ENCODE data around the gene APOH. TPM values are rescaled to one million over a fixed set of nuclear protein-coding genes. Genes with fewer than 3 reads are reported as not detected.

The APOH gene, protein sequence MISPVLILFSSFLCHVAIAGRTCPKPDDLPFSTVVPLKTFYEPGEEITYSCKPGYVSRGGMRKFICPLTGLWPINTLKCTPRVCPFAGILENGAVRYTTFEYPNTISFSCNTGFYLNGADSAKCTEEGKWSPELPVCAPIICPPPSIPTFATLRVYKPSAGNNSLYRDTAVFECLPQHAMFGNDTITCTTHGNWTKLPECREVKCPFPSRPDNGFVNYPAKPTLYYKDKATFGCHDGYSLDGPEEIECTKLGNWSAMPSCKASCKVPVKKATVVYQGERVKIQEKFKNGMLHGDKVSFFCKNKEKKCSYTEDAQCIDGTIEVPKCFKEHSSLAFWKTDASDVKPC
- total RNA-seq (ENCODE audit: low replicate concordance), result not detected in 2 replicates

DNA sequence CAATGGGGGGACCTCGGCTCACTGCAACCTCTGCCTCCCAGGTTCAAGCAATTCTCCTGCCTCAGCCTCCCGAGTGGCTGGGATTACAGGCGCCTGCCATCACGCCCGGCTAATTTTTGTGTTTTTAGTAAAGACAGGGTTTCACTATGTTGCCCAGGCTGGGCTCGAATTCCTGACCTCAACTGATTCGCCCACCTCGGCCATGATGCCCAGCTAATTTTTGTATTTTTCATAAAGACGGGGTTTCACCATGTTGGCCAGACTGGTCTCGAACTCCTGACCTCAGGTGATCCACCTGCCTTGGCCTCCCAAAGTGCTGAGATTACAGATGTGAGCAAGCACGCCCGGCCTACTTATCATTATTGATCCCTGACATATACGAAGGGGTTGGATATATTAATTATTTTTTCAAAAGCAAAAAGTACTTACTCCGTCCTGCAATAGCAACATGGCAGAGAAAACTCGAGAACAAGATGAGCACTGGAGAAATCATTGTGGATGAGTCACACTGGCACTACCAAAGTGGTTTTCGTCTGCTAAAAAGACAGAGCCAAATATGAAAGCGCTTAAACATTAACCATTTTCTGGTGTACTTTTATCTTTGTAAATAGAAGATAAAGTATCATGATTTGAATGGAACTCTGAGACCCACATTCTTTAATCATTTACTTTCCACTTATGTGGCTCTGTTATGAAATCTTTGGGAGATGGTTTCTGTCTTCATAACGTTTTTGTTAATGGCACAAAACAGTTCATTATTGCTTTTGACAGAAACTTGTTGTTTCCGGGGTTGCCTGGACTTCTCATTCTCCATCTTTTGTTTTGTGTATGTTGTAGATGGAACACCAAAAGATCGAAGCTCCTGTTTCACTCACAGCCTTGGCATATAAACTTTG lies at the start of gene APOH:
TSS of gene APOH (minus strand) at position 529 of the 896 bp plus-strand sequence. CDS start at position 493, 36 bp downstream.
- DNase-seq (ENCODE audit: low read depth), result no peak
- no peak within 1 kb of the TSS for H3K4me3 ChIP-seq (ENCODE audit: low read depth, low read length)
- TF ChIP-seq, protein P1, sequence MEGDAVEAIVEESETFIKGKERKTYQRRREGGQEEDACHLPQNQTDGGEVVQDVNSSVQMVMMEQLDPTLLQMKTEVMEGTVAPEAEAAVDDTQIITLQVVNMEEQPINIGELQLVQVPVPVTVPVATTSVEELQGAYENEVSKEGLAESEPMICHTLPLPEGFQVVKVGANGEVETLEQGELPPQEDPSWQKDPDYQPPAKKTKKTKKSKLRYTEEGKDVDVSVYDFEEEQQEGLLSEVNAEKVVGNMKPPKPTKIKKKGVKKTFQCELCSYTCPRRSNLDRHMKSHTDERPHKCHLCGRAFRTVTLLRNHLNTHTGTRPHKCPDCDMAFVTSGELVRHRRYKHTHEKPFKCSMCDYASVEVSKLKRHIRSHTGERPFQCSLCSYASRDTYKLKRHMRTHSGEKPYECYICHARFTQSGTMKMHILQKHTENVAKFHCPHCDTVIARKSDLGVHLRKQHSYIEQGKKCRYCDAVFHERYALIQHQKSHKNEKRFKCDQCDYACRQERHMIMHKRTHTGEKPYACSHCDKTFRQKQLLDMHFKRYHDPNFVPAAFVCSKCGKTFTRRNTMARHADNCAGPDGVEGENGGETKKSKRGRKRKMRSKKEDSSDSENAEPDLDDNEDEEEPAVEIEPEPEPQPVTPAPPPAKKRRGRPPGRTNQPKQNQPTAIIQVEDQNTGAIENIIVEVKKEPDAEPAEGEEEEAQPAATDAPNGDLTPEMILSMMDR (IDR thresholded peaks at IDR 0.05; ENCODE audit: insufficient read depth, low read length), result no peak

DNA sequence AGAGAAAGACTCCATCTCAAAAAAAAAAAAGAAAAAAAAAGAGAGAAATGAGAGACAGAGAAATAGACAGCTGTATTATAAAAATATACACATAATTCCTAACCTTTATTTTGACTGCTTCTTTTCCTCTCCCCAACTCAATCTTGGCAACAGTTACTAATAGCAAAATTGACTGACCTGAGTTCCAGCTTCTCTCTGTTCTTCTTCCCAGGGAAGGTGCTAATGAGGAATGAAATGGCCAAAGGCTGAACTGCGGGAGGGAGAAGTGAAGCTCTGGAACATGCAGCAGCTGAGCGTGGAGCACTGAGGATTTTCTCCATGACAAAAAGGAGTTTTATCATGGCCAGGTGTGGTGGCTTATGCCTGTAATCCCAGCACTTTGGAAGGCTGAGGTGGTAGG lies 48.0 kb upstream of the APOH start:
- DNase-seq (ENCODE audit: low read depth), result no peak
- TF ChIP-seq, protein P1 (IDR thresholded peaks at IDR 0.05; ENCODE audit: insufficient read depth, low read length), result no peak
- H3K4me3 ChIP-seq (ENCODE audit: low read depth, low read length), result no peak overlapping the region

DNA sequence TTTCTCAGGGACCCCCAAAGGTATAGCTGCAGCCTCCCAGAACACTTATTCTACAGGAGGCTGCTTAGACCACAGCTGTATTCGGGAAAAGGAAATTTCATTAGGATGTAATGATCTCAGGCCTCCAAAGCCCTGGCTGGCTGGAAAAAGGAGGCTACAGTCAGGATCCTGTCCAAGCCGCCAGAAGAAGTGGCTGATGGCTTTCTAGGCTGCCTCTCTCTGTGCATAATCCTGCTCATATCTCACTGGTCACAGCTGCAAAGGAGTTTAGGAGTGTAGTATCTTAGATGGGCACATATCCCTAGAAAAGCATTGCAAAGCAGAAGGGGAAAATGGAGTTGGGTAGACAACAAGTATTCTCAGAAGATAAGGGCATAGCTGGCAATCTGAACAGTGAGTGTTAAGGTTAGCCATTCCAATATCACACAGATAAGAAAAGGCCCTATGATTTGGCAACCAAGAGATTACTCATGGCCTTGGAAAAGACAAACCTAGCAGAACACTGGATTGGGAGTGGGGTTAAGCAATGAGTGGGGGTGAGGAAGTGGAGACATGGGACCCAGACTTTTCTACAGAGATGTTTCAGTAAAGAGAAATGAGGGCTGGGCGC lies 47.2 kb upstream of the APOH start:
- peak; percentile 87 for DNase-seq (ENCODE audit: low read depth)
- no peak overlapping the region for H3K4me3 ChIP-seq (ENCODE audit: low read depth, low read length)
- TF ChIP-seq, protein P1 (IDR thresholded peaks at IDR 0.05; ENCODE audit: insufficient read depth, low read length), result no peak

DNA sequence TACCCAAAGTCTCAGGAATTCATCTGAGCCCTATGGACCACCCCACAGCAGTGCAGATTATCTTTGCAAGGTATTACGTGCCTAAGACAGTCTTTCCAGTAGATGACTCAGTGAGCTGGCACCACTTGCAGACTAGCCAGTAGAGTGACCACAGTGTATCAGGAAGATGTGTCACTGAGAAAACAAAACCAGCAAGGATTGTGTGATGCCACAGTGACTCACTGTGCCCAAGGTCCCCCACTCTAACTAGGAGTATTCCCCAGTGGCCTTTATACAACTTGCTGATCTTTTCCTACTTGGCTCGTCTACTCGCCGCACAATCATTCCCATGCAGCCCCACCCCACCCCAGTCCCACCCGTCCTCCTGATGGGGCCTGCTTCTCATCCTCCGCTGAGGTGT lies 46.4 kb upstream of the APOH start:
- DNase-seq (ENCODE audit: low read depth), result peak; percentile 98
- TF ChIP-seq, protein P1 (IDR thresholded peaks at IDR 0.05; ENCODE audit: insufficient read depth, low read length), result no peak
- H3K4me3 ChIP-seq (ENCODE audit: low read depth, low read length), result no peak overlapping the region

DNA sequence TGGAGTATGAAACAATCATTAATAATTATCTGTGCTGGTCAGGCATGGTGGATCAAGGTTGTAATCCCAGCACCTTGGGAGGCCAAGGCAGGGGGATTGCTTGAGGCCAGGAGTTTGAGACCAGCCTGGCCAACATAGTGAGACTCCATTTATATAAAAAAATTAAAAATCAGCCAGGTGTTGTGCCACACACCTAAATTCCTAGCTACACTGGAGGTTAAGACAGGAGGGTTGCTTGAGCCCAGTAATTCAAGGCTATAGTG lies 44.3 kb upstream of the APOH start:
- no peak for DNase-seq (ENCODE audit: low read depth)
- H3K4me3 ChIP-seq (ENCODE audit: low read depth, low read length), result no peak overlapping the region
- TF ChIP-seq, protein P1 (IDR thresholded peaks at IDR 0.05; ENCODE audit: insufficient read depth, low read length), result no peak

DNA sequence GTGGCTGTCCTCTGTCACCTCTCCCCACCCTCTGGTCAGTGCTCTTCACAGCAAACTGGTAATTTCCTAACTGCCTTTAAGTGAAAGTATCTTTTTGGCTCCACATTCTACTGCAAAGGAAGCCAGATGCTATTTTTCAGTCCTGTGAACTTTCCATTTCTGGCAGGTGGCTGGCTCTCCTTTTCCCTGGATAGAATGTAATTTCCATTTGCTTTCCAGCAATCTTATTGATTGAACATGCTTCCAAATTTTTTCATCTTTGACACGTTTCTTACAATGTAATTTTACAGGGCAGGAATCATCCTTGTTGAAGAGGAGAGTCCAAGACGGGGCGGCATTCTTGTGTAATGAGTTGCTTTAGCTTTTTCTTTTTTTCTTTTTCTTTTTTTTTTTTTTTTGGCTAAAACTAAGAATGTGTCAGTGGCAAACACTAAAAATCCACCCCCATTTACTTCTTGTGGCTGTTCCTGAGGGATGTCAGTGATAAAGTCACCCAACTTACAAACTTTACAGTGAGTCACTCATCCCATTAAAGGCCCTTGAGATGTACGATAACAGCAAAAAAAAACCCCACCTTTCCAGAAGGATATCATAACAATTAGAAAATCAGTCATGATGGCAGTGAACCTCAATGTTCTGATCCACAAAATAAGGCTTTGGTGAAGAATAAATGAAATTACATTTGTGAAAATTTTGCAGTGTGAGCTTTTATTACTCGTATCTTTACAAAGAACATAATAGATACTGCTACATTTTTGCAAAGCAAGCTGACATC lies 43.8 kb upstream of the APOH start:
- DNase-seq (ENCODE audit: low read depth), result peak; percentile 97
- peak overlapping the region; percentile 9 for H3K4me3 ChIP-seq (ENCODE audit: low read depth, low read length)
- TF ChIP-seq, protein P1 (IDR thresholded peaks at IDR 0.05; ENCODE audit: insufficient read depth, low read length), result no peak
